IMR-90 (cell line): Measurements from ENCODE around the gene PCED1B. TPM values are rescaled to one million over a fixed set of nuclear protein-coding genes. Genes with fewer than 3 reads are reported as not detected.

Source experiments
- ATAC-seq: fragments of 200-7000 bp; cut with Tn5 transposase; 2 replicates; pipeline ENCODE4 v1.9.1; 2020; ENCODE audit warnings: low read depth, mild to moderate bottlenecking, moderate library complexity
- BruUV-seq: library from RNA; stranded (reverse); fragments of 400-500 nt; replicated peaks from 2 replicates; lab custom pipeline; 2021; lab: Mats Ljungman, UMichigan
- CTCF ChIA-PET: fragments of 300-600 bp; formaldehyde crosslinking; extraction: SDS; loops from one replicate; lab custom pipeline; 2021; ENCODE audit warnings: antibody characterized with exemption; lab: Yijun Ruan, JAX
- POLR2A ChIA-PET: fragments of 300-600 bp; sonication (Branson Sonifier 250); formaldehyde crosslinking; loops from one replicate; lab custom pipeline; 2022; ENCODE audit warnings: antibody characterized with exemption; ENCODE audit not compliant: unreplicated experiment; lab: Charles Lee
- DNase-seq: peaks from one replicate; pipeline ENCODE4 v3.0.0; 2013
- H2AFZ ChIP-seq: replicated peaks from 2 replicates; pipeline ENCODE3; 2013; ENCODE audit warnings: low read length, mild to moderate bottlenecking; ENCODE audit not compliant: poor library complexity
- H2AK5ac ChIP-seq: 2 replicates; pipeline ENCODE4 v1.6.1; 2013; ENCODE audit warnings: low read depth, low read length, inconsistent platforms
- H2AK9ac ChIP-seq: replicated peaks from 2 replicates; pipeline ENCODE3; 2013; ENCODE audit warnings: mild to moderate bottlenecking, low read depth, low read length, moderate library complexity; ENCODE audit not compliant: poor library complexity
- H2BK120ac ChIP-seq: 2 replicates; pipeline ENCODE4 v1.6.1; 2013; ENCODE audit warnings: low read depth, low read length, inconsistent platforms
- H2BK15ac ChIP-seq: 3 replicates; pipeline ENCODE4 v1.6.1; 2013; ENCODE audit warnings: low read depth, low read length, inconsistent platforms
- H2BK20ac ChIP-seq: 2 replicates; pipeline ENCODE4 v1.6.1; 2013; ENCODE audit warnings: low read depth, mild to moderate bottlenecking, inconsistent platforms, low read length, moderate library complexity
- H2BK5ac ChIP-seq: 2 replicates; pipeline ENCODE4 v1.6.1; 2013; ENCODE audit warnings: mild to moderate bottlenecking, low read depth, low read length, inconsistent platforms; ENCODE audit not compliant: poor library complexity, severe bottlenecking
- H3K14ac ChIP-seq: replicated peaks from 2 replicates; pipeline ENCODE4 v1.6.1; 2013; ENCODE audit warnings: low read depth, low read length, inconsistent platforms
- H3K18ac ChIP-seq: 2 replicates; pipeline ENCODE4 v1.6.1; 2013; ENCODE audit warnings: low read depth, low read length, control low read depth
- H3K23ac ChIP-seq: 2 replicates; pipeline ENCODE4 v1.6.1; 2013; ENCODE audit warnings: low read depth, low read length, inconsistent platforms
- H3K27ac ChIP-seq: 2 replicates; pipeline ENCODE4 v1.5.1; 2013; ENCODE audit warnings: mild to moderate bottlenecking, control low read depth, low read length; ENCODE audit not compliant: insufficient read depth
- H3K27me3 ChIP-seq: 2 replicates; pipeline ENCODE4 v1.6.1; 2013; ENCODE audit warnings: low read length; ENCODE audit not compliant: control insufficient read depth, insufficient read depth
- H3K36me3 ChIP-seq: 2 replicates; pipeline ENCODE4 v1.6.1; 2013; ENCODE audit warnings: low read length, mixed read lengths; ENCODE audit not compliant: control insufficient read depth, insufficient read depth
- H3K4ac ChIP-seq: 2 replicates; pipeline ENCODE4 v1.6.1; 2013; ENCODE audit warnings: low read depth, low read length, inconsistent platforms
- H3K4me1 ChIP-seq: 2 replicates; pipeline ENCODE4 v1.6.1; 2013; ENCODE audit warnings: low read length, mixed read lengths; ENCODE audit not compliant: control insufficient read depth, insufficient read depth
- H3K4me2 ChIP-seq: 2 replicates; pipeline ENCODE4 v1.6.1; 2013; ENCODE audit warnings: low read depth, mild to moderate bottlenecking, control low read depth, low read length, moderate library complexity
- H3K4me3 ChIP-seq: 2 replicates; pipeline ENCODE4 v1.5.1; 2013; ENCODE audit warnings: low read depth, mild to moderate bottlenecking, control low read depth, low read length, moderate library complexity; ENCODE audit not compliant: insufficient read depth
- H3K56ac ChIP-seq: 2 replicates; pipeline ENCODE4 v1.6.1; 2013; ENCODE audit warnings: low read length, inconsistent platforms; ENCODE audit not compliant: insufficient read depth; ENCODE audit errors: extremely low read depth
- H3K79me1 ChIP-seq, 2 experiments: 2 replicates each; pipeline ENCODE4 v1.6.1; 2013; ENCODE audit warnings: low read length in 2 of 2, inconsistent platforms in 1 of 2, low read depth in 1 of 2
- H3K9ac ChIP-seq: 2 replicates; pipeline ENCODE4 v1.6.1; 2013; ENCODE audit warnings: low read depth, low read length, control low read depth
- H3K9me1 ChIP-seq: 2 replicates; pipeline ENCODE4 v1.6.1; 2013; ENCODE audit warnings: low read length, inconsistent platforms; ENCODE audit not compliant: insufficient read depth
- H3K9me3 ChIP-seq: 2 replicates; pipeline ENCODE4 v1.6.1; 2013; ENCODE audit warnings: low read length; ENCODE audit not compliant: control insufficient read depth, insufficient read depth
- H4K20me1 ChIP-seq: 2 replicates; pipeline ENCODE4 v1.6.1; 2013; ENCODE audit warnings: low read length, inconsistent platforms; ENCODE audit not compliant: insufficient read depth
- H4K5ac ChIP-seq: 2 replicates; pipeline ENCODE4 v1.6.1; 2013; ENCODE audit warnings: mild to moderate bottlenecking, low read depth, low read length, control low read depth
- H4K8ac ChIP-seq, 2 experiments: 2 replicates each; pipeline ENCODE4 v1.6.1; 2013; ENCODE audit warnings: low read depth in 2 of 2, low read length in 2 of 2, control low read depth in 1 of 2, inconsistent platforms in 1 of 2
- H4K91ac ChIP-seq: 2 replicates; pipeline ENCODE4 v1.6.1; 2013; ENCODE audit warnings: low read depth, low read length, inconsistent platforms; ENCODE audit not compliant: insufficient read depth
- ELK1 ChIP-seq: fragments of 150-350 bp; IDR thresholded peaks from 2 replicates; pipeline ENCODE4 v1.6.1; 2016; ENCODE audit warnings: low read depth, mild to moderate bottlenecking, low read length, moderate library complexity, borderline replicate concordance
- NFE2L2 ChIP-seq: fragments of 150-350 bp; IDR thresholded peaks from 2 replicates; pipeline ENCODE4 v1.6.1; 2016; ENCODE audit warnings: low read depth, mild to moderate bottlenecking, low read length
- POLR2A ChIP-seq: IDR thresholded peaks from 2 replicates; pipeline ENCODE4 v1.6.1; 2012; ENCODE audit warnings: mild to moderate bottlenecking, low read depth, low read length
- RCOR1 ChIP-seq: IDR thresholded peaks from 2 replicates; pipeline ENCODE4 v1.6.1; 2012; ENCODE audit warnings: mild to moderate bottlenecking, low read length, improper control_type of control experiment; ENCODE audit not compliant: insufficient replicate concordance
- SMC3 ChIP-seq: fragments of 150-350 bp; IDR thresholded peaks from 2 replicates; pipeline ENCODE4 v1.6.1; 2016; ENCODE audit warnings: low read depth, mild to moderate bottlenecking, antibody characterized with exemption, low read length, moderate library complexity
- WGBS, 2 experiments: methylation state at CpG; one replicate each; pipeline versions ENCODE4 v1.1.5 to v1.1.7; 2013; ENCODE audit warnings: missing lambda C conversion rate in 2 of 2; ENCODE audit not compliant: insufficient read length in 1 of 2; ENCODE audit errors: extremely low coverage in 2 of 2; 5-methylcytosine and 5-hydroxymethylcytosine counted together
- dilution Hi-C: fragments of 300-500 bp; cut with HindIII; formaldehyde crosslinking; loops from one replicate; pipeline ENCODE4 v1.14.3; 2018; ENCODE audit warnings: low sequenced_read_pairs; ENCODE audit not compliant: unreplicated experiment
- in situ Hi-C: fragments of 300-500 bp; cut with MboI; formaldehyde crosslinking; loops from 3 replicates; pipeline ENCODE4 v1.14.3; 2019; ENCODE audit warnings: low sequenced_read_pairs, inconsistent platforms, mixed read lengths
- intact Hi-C: fragments of 100-400 bp; cut with micrococcal nuclease; formaldehyde crosslinking; loops from 2 replicates; pipeline ENCODE4 v1.10.0; 2022
- polyA plus RNA-seq, 3 experiments: library from polyadenylated mRNA; depleted of rRNA; stranded (reverse); fragments of >200 nt; gene quantifications; 2 replicates each; pipeline ENCODE4 v1.2.3, GENCODE V29; 2012; ENCODE audit warnings: low replicate concordance in 1 of 3
- total RNA-seq: library from RNA; depleted of rRNA; stranded (reverse); fragments of >200 nt; gene quantifications from 2 replicates; pipeline ENCODE4 v1.2.3, GENCODE V29; 2012
- TF ChIP-seq, protein P1 (sequence below): conservative IDR thresholded peaks from 2 replicates; pipeline ENCODE4 v1.5.1; 2012; ENCODE audit warnings: mild to moderate bottlenecking, low read depth, low read length, improper control_type of control experiment

Gene PCED1B
- total and polyA plus RNA-seq, 2 of the 4 experiments (the other 2 are of a cell fraction), result 0.36 to 2.6 TPM

DNA sequence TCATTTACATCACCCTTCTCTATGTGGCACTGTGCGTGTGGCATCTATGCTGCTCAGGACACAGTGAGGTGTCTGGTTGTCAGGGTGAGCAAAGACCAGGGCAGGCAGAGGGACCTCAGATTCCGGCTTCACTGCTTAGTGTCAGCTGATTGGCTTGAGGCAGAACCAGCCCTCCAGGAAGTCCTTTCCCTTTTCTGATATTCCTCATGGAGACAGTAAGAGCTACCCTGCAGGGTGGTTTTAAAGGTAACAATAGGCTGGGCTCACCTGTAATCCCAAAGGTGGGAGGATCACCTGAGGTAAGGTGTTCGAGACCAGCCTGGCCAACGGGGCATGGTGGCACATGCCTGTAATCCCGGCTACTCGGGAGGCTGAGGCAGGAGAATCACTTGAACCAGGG is 129.6 kb downstream of the PCED1B start:
- ChIA-PET POLR2A (no interaction called here), CTCF (no interaction called here)
- dilution Hi-C loops, result no loop called here
- Histone ChIP-seq H3K4me1 (peaks cover 2% of the 10 kb centered on the region; the same call in 1 of the 2 replicates), H3K18ac (no peak overlapping the region), H4K20me1 (no peaks in the 10 kb centered on the region), H4K5ac (no peak overlapping the region), H3K4ac (no peak overlapping the region), H2BK120ac (no peak overlapping the region), H3K27me3 (no peaks in the 10 kb centered on the region), H2AK5ac (peak overlapping the region; percentile 20; the same call in 1 of the 2 replicates), H2BK20ac (no peak overlapping the region), H3K27ac (no peak overlapping the region), H2BK5ac (no peak overlapping the region), H4K91ac (no peak overlapping the region), H4K8ac (0 out of 4 replicates have a peak overlapping the region, but pooled peaks of 1 of the 2 experiments have one; percentile 49), H3K9me3 (peaks cover 3% of the 10 kb centered on the region; the same call in 1 of the 2 replicates), H3K79me1 (0 out of 4 replicates have a peak, but pooled peaks cover 0 to 2% of the 10 kb centered on the region in 2 experiments), H3K36me3 (no peaks in the 10 kb centered on the region), H3K56ac (no peak overlapping the region), H3K9ac (no peak overlapping the region), H3K14ac (no peak overlapping the region), H3K9me1 (peaks cover 11% of the 10 kb centered on the region), H3K4me3 (no peak overlapping the region), H2AK9ac (no peak overlapping the region), H3K4me2 (no peak overlapping the region), H3K23ac (no peak overlapping the region), H2AFZ (no peak overlapping the region), H2BK15ac (peak overlapping the region; percentile 27; the same call in 1 of the 3 replicates)
- no peak for DNase-seq
- no TSS peak for BruUV-seq
- intact Hi-C loops, result no loop called here
- in situ Hi-C loops, result no loop called here
- no peak for ATAC-seq
- TF ChIP-seq, protein P1, sequence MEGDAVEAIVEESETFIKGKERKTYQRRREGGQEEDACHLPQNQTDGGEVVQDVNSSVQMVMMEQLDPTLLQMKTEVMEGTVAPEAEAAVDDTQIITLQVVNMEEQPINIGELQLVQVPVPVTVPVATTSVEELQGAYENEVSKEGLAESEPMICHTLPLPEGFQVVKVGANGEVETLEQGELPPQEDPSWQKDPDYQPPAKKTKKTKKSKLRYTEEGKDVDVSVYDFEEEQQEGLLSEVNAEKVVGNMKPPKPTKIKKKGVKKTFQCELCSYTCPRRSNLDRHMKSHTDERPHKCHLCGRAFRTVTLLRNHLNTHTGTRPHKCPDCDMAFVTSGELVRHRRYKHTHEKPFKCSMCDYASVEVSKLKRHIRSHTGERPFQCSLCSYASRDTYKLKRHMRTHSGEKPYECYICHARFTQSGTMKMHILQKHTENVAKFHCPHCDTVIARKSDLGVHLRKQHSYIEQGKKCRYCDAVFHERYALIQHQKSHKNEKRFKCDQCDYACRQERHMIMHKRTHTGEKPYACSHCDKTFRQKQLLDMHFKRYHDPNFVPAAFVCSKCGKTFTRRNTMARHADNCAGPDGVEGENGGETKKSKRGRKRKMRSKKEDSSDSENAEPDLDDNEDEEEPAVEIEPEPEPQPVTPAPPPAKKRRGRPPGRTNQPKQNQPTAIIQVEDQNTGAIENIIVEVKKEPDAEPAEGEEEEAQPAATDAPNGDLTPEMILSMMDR, result no peak
- no peak for TF ChIP-seq NFE2L2
- TF ChIP-seq SMC3, result no peak
- no peak for TF ChIP-seq ELK1
- TF ChIP-seq POLR2A, result no peak
- no peak for TF ChIP-seq RCOR1
- 85% methylated on average over 2 of the region's 6 CpGs; no CpG with 5 or more reads in 1 of the 2 experiments for WGBS, 2 experiments
